LNCAP (cell line): ENCODE results near the gene NHLRC4.
A peak's percentile ranks its signal among the peaks of the same experiment; 100 is the strongest.

ENCODE experiments used
- CTCF ChIP-seq: fragments of 450-650 bp; IDR thresholded peaks from 2 replicates; pipeline ENCODE4 v1.5.1; 2017; ENCODE audit warnings: mild to moderate bottlenecking

NHLRC4 gene

GRCh38 chr16:540645-541340 lies 26.0 kb upstream of the NHLRC4 start:
- no peak for TF ChIP-seq CTCF

- TF ChIP-seq CTCF, result no peak
These were observed 23.3 kb upstream of the NHLRC4 start for GRCh38 chr16:543301-544164.

GRCh38 chr16:544517-544916 lies 22.3 kb upstream of the NHLRC4 start:
- no peak for TF ChIP-seq CTCF

- TF ChIP-seq CTCF, result peak; percentile 85
These were observed 19.7 kb upstream of the NHLRC4 start for GRCh38 chr16:546909-547770.

GRCh38 chr16:548586-548985 lies 18.2 kb upstream of the NHLRC4 start:
- TF ChIP-seq CTCF, result no peak

GRCh38 chr16:549544-550263 lies 17.1 kb upstream of the NHLRC4 start:
- TF ChIP-seq CTCF, result peak; percentile 16; the same call in 1 of the 2 replicates

GRCh38 chr16:551210-551609 lies 15.6 kb upstream of the NHLRC4 start:
- no peak for TF ChIP-seq CTCF
